Kasumi-1 (cell line): Measurements from ENCODE around the gene MYO16.

Experiments used
- DNase-seq, 2 experiments: peaks; one replicate each; lab custom pipeline; 2025; lab: John Stamatoyannopoulos, UW

Gene MYO16

DNA sequence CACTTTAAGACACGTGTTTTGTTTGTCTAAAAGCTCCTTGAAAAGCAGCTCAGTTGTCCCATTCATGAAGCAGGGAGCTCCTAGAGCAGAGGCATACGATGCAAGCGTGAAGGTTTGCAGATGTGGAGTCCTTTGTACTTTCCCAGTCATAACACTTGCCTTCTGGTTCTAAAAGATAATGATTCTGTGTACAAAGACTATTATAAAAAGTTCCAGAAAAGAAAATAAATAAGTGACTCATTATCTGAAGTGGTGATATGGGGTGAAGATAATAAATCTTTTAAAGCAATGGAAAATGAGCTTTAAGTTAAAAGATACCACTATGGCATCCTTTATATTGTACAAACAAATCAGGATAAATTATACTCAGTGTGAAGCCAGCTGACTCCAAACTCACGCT lies 569.9 kb downstream of the MYO16 start:
- DNase-seq = no peak

DNA sequence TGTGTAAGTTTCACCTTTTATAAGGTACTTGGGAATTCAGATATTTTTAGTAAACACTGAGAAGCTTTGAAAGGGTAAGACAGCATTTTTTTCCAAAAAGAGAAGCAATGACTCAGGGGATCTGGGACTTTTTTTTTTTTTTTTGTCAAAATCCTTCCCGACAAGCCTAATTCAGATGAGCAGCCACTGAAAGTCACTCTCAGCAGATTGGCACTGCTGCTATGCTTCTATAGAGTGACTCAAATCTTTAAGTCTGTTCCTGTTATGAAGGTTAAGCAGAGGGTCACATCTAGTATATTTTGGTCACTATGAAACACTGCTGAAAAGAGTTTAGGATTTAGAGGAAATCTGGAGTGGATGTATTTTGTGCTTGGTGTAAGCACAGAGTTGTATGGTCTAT lies 571.1 kb downstream of the MYO16 start:
- DNase-seq = no peak

DNA sequence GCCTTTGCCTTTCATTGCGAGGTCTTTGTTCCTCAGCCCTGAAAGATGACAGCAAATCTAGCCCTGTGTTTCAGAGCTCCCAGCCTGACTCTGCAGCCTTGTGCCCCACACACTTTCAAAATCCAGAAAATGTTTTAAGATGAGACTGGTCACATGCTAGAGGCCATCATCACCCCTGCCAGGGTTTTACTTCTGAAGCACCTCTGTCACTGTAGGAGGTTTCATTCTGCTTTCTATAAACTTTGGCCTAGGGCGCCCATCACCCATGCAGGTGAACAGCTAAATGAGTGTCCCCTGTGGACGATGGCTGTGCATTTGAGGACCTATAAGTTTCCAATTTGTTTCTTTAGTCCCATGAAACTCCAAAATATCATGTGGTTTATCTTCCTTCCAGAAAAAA lies 574.2 kb downstream of the MYO16 start:
- DNase-seq = no peak

DNA sequence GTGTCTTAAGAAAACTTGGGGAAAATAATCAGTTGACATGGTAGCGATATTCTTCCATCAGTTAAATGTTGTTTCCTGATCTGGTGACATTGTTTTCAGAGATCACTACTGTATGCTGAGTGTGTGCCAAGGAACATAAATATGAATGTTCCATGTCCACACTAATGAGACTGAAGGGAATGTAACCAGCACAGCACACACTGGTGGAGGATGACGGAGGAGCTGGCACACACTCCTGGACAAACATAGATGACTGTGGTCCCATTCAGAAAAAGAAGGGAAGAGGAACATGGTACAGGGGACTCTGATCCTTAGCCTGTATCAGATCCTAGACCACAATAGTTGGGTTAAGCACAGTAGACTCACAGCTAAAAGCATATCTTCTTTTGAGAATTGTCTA lies 574.8 kb downstream of the MYO16 start:
- DNase-seq = no peak

DNA sequence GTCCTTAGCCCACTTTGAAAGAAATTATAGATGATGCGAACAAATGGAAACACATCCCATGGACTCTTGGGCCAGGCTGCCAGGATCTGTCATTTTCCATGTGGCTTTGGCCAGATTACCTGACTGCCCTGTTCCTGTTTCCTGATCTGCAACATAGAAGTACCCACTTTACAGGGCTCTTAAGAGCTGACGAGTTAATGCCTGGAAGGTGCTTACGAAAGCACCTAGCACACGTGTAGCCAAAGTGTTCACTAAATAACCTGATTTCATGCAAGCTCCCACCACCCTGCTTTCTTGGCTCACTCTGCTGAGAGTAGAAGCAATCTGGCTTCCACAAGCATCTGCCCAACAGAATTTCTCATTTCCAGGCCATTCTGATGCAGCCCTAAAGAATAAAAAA lies 575.2 kb downstream of the MYO16 start:
- no peak for DNase-seq

DNA sequence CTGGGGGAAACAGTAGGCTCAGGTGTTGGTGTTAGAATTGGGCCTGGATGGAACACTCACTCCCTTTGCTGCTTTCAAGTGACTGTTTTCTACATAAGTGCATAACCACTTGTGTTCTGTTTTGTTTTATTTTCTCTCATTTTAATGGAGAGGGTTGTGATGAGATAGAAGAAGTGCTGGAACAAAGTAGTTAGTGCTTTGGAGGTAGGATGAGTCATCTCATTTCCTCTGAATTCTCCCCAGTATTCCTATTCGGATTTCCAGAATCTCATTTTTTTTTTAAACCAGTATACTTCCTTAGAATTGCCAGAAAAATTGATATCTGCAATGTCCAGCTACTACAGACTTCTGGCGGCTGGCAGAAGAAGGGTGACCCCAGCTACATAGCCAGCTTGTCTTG lies 575.9 kb downstream of the MYO16 start:
- no peak for DNase-seq

DNA sequence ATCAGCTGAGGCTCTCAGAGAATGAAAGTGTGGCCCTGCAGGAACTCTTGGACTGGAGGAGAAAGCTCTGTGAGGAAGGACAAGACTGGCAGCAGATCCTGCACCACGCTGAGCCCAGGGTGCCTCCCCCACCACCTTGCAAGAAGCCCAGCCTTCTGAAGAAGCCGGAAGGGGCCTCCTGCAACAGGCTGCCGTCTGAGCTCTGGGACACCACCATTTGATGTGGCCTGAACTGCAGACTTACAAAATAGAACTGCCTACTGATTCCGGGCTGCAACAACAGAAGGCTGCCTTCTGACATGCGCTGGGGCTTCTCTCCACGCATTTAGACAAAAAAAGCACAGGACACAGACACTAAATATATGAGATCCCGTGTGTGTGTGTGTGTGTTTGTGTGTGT lies 577.2 kb downstream of the MYO16 start:
- no peak for DNase-seq

DNA sequence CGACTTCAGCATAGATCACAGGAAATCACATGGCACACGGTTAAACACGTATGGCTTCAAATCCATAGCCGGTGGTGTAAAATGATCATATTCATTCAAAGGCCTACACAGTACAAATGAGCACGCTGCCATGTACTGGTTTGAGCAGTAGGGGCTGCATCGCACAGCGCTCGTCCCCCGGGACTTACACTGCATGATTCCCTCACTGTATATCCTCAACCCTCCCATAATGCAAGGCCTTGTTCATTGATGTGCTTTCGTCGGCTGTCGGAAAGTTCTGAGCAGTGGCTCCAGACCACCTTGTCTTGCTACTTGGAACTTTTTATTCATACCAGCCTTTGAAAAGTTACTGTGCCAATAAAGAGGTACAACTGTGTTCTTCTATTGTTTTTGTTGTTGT lies 578.2 kb downstream of the MYO16 start:
- DNase-seq = no peak

DNA sequence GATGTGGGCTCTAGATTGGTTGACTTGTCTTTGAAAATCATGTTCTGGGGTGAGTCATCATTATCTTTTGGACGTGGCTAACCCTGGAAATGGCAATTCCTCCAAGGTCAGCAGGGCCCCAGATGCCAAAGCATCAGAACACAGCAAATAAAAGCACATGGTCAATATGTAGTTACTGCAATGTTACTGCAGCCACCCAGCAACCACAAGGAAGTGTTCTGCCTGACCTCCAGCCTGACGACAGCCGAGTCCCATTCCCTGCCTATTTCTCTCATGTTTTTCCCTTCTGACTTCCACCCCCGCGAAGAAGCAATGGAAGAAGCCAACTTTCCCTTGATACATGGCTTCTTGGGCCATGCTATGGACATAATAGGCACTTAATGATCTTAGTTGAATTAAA lies 579.1 kb downstream of the MYO16 start:
- DNase-seq = no peak

DNA sequence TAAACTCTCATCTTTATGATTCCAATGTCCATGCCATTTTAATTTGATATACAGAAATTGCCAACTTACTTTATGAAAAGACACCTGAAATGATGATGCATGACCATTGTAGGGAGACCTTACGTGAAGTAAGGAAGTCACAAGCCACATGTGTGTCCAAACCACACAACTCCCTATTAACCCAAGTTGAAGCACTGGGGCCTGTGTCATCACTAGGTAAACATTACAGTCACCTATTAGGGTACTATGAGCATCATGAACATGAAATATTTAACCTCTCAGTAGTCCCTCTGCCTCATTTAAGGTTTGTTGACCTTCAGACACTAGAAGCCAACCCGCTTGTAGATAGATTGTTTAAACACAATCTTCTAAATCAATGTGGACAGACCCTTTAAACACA lies 580.1 kb downstream of the MYO16 start:
- no peak for DNase-seq

DNA sequence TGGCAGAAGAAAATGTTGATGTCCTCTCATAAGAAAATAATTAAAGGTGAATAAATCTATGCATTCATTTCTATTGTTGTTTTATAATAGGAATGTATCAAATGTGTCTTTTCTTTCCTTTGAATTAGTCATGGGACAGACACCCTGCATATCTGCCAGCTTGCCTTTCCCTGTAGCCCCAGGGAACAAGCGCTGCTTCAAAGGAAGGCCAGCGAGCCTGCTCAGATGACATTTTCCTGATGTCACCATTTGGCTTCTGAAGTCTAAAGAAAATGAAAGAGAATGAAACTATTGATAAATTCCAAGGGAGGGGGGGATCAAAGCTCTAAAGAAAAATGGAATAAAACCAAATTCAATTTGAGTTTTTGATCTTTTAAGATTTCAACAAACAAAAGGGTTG lies 582.2 kb downstream of the MYO16 start:
- DNase-seq = no peak

DNA sequence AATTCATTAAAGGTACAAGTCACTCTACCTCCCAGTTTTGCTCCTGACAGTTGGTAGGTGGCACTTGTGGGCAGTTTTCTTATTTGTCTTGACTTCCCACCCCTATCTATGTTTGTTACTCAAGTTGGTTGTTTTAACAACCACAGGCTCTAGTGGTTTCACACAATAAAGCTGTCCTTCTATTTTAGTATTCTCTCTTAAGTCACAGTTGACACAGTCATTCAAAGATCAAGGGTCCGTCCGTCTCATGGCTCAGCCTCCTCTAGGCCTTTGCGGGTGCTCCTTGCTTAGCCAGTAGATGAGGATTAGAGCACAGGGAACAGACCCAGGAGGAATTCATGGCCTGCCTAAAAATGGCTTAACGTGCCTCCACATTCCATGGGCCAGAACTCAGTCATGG lies 583.2 kb downstream of the MYO16 start:
- no peak for DNase-seq

DNA sequence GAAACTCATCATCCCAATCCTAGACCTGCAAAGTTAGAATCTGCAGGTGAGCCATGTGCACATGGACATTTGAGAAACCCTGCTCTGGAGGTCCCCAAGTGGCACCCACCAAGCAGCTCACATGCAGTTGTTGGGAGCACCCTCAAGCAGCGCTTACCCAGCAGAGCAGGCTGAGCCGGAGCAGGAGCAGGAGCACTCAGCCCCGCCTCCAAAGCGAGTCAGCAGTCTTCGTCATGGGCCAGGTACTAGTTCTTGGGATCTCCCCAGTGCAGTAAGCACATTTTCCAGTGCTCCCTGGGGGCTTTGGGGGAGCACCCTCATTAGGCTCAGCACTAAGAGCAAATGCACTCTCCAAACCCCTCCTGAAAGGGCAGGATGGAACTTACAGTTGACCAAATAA lies 584.3 kb downstream of the MYO16 start:
- DNase-seq = no peak

DNA sequence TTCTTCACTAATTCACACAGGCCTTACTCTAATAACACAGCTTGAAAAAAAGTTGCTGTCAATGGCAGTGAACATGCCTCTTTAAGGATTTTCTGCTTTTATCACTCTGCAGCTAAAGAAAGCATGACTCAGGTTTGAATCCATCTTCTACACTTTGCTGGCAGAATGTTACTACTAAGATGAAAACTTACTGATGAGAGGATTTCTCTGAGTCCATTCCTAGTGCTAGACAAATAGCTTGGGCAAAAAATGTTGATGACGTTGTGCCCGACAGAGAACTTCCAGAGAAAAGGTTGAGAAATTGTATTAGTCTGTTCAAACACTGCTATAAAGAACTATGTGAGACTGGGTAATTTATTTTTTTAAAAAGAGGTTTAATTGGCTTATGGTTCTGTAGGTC lies 585.0 kb downstream of the MYO16 start:
- DNase-seq = no peak

DNA sequence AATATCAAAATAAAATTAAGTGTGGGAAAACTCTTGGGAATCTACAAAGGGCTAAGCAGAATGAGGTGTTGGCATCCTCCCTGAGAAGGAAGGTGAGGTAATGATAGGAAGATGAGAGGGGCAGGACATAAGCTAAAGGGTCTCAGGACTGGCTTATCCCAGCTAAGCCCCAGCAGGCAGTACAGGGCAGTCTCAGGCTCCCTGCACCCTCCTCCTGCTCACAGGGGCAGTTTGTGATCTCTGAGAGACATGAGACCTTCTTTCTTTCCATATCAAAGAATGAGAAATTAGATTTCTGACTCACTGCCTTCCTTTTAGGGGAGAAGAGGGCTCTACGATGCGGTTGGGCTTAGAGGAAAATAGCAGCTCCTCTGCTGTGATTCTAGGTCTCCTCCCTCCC lies 586.0 kb downstream of the MYO16 start:
- DNase-seq = no peak

DNA sequence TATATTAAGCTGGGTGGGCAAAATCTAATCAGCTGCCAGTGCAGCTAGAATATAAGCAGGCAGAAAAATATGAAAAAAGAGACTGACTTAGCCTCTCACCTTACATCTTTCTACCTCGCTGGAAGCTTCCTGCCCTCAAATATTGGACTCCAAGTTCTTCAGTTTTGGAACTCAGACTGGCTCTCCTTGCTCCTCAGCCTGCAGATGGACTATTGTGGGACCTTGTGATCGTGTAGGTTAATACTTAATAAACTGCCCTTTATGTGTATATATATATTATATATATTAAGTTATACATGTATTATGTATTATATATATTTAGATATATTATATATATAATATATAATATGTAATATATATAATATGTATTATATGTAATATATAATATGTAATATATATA lies 588.1 kb downstream of the MYO16 start:
- peak; percentile 17 to 26 for DNase-seq

DNA sequence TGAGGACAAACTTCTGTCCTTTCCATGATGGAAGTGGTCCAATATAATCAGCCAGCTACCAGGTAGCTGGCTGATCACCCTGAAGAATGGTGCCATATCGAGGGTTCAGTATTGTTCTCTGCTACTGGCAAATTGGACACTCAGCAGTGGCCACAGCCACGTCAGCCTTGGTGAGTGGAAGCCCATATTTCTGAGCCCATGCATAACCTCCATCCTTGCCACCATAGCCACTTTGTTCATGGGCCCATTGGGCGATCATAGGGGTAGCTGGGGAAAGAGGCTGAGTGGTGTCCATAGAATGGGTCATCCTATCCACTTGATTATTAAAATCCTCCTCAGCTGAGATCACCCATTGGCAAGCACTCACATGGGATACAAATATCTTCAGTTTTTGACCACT lies 591.2 kb downstream of the MYO16 start:
- DNase-seq = no peak

DNA sequence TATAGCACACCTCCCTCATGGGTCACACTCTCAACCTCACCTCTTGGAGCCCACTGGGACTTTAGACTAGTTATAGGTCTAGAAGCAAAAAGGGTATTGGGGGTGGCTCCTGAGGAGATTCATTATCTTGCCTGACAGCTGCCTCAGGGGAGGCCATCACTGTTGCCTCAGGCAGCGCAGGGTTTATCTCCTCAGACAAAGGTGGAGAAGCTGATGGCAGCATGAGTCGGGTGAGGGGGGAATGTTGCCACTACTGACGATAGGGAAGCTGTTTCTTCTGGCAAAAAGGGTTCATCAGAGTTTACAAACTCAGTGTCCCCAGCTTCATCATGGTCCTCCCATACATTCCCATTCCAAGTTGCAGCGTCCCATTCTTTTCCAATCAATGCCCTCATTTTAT lies 594.6 kb downstream of the MYO16 start:
- DNase-seq = no peak

DNA sequence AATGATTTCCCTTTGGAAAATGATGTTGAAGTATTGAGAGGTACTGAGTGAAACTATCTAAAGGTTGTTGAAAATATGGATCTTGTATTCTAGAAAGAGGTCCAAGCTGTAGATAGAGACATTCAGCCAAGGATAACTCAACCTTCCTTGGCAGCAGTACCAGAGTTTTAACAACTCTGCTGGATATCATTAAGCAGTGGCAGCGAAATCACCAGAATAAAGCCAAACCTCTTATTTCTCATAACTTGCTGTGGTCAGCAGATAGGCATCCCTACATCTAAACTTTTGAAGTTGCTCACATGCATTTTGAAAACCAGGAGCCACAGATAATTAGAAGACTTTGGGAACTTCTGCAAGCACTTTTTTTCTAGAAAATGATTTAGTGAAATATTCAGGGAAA lies 597.2 kb downstream of the MYO16 start:
- no peak for DNase-seq

DNA sequence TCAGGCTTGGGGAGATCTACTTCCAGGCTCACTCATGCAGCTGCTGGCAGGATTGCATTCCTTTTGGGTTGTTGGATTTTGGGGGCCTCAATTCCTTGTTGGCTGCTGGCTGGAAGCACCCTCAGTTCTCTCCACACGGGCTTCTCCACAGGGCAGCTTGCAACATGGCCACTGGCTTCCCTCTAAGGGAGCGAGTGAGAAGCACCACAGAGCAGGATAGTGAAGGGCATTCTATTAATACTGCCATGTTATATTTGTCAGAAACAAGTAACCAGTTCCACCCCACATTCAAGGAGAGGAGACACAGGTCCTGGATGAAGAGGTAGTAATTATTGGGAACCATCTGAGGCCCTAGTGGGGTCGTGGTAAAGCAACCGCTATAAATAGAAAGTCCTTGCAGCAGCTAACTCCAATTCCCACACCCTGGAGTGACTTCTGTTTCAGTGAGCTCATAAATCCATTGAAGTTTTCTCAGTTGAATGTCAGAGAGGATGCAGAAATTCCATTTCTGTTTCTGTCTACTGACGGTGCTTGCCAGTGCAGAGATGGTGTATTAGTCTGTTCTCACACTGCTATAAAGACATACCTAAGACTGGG lies 598.0 kb downstream of the MYO16 start:
- DNase-seq = no peak

DNA sequence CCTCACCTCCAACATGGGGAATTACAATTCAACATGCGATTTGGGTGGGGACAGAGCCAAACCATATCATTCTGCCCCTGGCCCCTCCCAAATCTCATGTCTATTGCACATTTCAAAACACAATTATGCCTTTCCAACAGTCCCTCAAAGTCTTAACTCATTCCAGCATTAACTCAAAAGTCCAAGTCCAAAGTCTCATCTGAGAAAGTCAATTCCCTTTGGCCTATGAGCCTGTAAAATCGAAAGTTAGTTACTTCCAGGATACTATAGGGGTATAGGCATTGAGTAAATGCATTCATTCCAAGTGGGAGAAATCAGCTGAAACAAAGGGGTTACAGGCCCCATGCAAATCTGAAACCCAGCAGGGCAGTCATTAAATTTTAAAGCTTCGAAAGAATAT lies 598.8 kb downstream of the MYO16 start:
- no peak for DNase-seq

DNA sequence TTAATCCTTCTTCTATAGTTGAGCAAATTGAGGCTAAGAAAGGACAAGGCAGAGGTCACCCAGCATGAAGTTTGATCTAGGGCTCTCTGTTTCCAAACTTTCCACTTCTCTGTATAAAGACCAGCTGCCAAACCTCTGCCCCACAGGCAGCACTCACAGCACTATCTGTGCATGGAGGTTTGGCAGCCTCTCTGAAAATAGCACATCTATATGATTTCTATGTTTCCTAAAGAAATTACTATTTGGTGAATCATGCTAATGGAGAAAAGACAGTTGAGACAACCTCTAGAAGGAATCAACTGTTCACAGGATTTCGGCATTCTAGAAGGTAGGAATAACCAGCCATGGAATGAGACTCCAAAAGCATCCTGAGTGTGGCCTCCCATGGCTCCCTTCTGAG lies 602.5 kb downstream of the MYO16 start:
- no peak for DNase-seq

DNA sequence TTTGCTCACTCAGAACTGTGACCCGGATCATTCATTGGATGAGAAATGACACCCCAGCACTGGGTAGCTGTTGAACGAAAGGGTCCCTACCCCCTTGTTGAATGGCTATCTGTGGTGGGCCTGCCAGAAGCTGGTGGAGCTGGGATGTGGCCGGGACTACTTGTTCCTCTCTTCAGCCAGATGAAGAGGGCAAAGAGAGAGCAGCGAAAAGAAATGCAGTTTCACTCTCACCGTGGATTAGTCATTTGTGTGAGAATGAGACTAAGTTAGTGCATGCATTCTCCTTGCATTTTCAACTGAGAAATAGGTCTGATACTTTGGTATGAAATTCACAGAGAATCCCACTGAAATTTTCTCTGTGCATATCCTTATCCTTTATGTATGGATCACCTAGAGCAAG lies 603.9 kb downstream of the MYO16 start:
- DNase-seq = no peak

DNA sequence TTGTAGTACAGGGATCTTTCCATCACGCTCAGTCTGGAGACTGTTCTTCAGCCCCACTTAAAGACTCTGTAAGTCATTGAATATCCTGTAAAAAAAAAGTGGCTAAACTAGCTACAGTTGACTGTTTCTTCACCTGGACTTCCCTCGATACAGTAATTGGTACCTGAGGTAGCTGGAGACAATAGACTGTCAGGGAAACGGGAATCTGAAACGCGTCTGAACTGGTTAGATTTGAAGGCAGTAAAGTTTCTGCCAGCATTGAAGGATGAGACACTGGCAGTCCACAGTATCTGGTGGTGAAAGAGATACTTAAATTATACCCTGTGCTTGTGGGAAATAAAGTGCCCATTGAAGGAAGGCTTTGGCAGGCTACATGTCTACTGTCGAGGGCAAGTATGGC lies 606.5 kb downstream of the MYO16 start:
- DNase-seq = no peak

DNA sequence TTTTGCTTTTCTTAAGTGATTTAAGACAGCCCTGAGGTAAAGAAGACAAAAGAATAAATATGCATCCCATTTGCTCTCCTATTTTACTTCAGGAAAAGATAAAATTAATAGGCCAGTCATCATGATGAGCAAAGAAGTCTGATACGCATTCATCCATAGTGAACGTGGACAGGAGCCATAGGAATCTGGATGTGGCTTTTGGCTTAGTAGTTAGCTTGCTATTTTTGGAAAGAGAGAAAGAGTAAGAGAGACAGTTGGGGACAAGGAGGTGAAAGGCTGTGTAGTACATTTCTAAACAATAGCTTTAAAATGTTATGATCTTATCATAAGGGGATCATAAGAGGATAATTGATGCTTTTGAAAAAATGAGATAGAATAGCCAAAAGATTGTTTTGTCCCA lies 611.7 kb downstream of the MYO16 start:
- no peak for DNase-seq
